H9 (cell line): ENCODE data around the gene MYNN. TPM values are rescaled to one million over a fixed set of nuclear protein-coding genes. Genes with fewer than 3 reads are reported as not detected.

Experiments used
- DNase-seq: peaks from one replicate; pipeline ENCODE4 v3.0.0-alpha.2; 2017
- H2AFZ ChIP-seq: one replicate; pipeline ENCODE4 v1.6.1; 2013; ENCODE audit warnings: mild to moderate bottlenecking, low read length, control low read depth, moderate library complexity
- H2AK5ac ChIP-seq: 2 replicates; pipeline ENCODE4 v1.6.1; 2013; ENCODE audit warnings: low read length, control low read depth, mixed read lengths; ENCODE audit not compliant: insufficient read length
- H2BK120ac ChIP-seq: one replicate; pipeline ENCODE4 v1.6.1; 2013; ENCODE audit warnings: low read depth, mild to moderate bottlenecking, low read length, control low read depth, inconsistent platforms; ENCODE audit not compliant: poor library complexity, severe bottlenecking
- H2BK12ac ChIP-seq: 2 replicates; pipeline ENCODE4 v1.6.1; 2013; ENCODE audit warnings: low read length, control low read depth, mixed read lengths, low read depth; ENCODE audit not compliant: insufficient read length
- H2BK15ac ChIP-seq: 2 replicates; pipeline ENCODE4 v1.6.1; 2013; ENCODE audit warnings: low read depth, low read length, control low read depth
- H2BK20ac ChIP-seq: one replicate; pipeline ENCODE4 v1.6.1; 2013; ENCODE audit warnings: low read depth, mild to moderate bottlenecking, low read length, control low read depth, inconsistent platforms; ENCODE audit not compliant: poor library complexity, severe bottlenecking
- H2BK5ac ChIP-seq: 2 replicates; pipeline ENCODE4 v1.6.1; 2013; ENCODE audit warnings: low read length, control low read depth, mixed read lengths; ENCODE audit not compliant: insufficient read length
- H3K14ac ChIP-seq: 2 replicates; pipeline ENCODE4 v1.6.1; 2013; ENCODE audit warnings: low read length, control low read depth; ENCODE audit not compliant: insufficient read depth
- H3K18ac ChIP-seq: 2 replicates; pipeline ENCODE4 v1.6.1; 2013; ENCODE audit warnings: low read depth, mild to moderate bottlenecking, mixed read lengths, low read length, control low read depth; ENCODE audit not compliant: insufficient read length
- H3K23ac ChIP-seq: 2 replicates; pipeline ENCODE4 v1.6.1; 2013; ENCODE audit warnings: low read length, control low read depth, mixed read lengths, low read depth; ENCODE audit not compliant: insufficient read length
- H3K23me2 ChIP-seq: 2 replicates; pipeline ENCODE4 v1.6.1; 2013; ENCODE audit warnings: low read depth, mild to moderate bottlenecking, mixed read lengths, low read length, control low read depth; ENCODE audit not compliant: insufficient read length, poor library complexity, severe bottlenecking
- H3K27ac ChIP-seq: 2 replicates; pipeline ENCODE4 v1.5.1; 2013; ENCODE audit warnings: low read length, control low read depth, mixed read lengths, low read depth; ENCODE audit not compliant: insufficient read length
- H3K27me3 ChIP-seq: 2 replicates; pipeline ENCODE4 v1.6.1; 2013; ENCODE audit warnings: low read length, control low read depth, inconsistent platforms; ENCODE audit not compliant: insufficient read depth
- H3K4ac ChIP-seq: 2 replicates; pipeline ENCODE4 v1.6.1; 2013; ENCODE audit warnings: low read depth, mild to moderate bottlenecking, control low read depth, inconsistent platforms, low read length, moderate library complexity
- H3K4me1 ChIP-seq: 2 replicates; pipeline ENCODE4 v1.6.1; 2013; ENCODE audit warnings: low read length, control low read depth, inconsistent platforms; ENCODE audit not compliant: insufficient read depth
- H3K4me2 ChIP-seq: 2 replicates; pipeline ENCODE4 v1.6.1; 2013; ENCODE audit warnings: low read length, control low read depth, mixed read lengths; ENCODE audit not compliant: insufficient read length, insufficient read depth
- H3K56ac ChIP-seq: 2 replicates; pipeline ENCODE4 v1.6.1; 2013; ENCODE audit warnings: low read depth, mild to moderate bottlenecking, mixed read lengths, low read length, control low read depth; ENCODE audit not compliant: insufficient read length
- H3K79me1 ChIP-seq: 2 replicates; pipeline ENCODE4 v1.6.1; 2013; ENCODE audit warnings: low read depth, mild to moderate bottlenecking, moderate library complexity, low read length, control low read depth, inconsistent platforms; ENCODE audit not compliant: insufficient read depth, poor library complexity, severe bottlenecking
- H3K79me2 ChIP-seq: 2 replicates; pipeline ENCODE4 v1.6.1; 2013; ENCODE audit warnings: low read length, control low read depth, inconsistent platforms; ENCODE audit not compliant: insufficient read depth
- H3K9ac ChIP-seq: 2 replicates; pipeline ENCODE4 v1.6.1; 2013; ENCODE audit warnings: low read length, control low read depth, mixed read lengths; ENCODE audit not compliant: insufficient read length; ENCODE audit errors: extremely low read depth
- H3K9me3 ChIP-seq: one replicate; pipeline ENCODE4 v1.6.1; 2013; ENCODE audit warnings: low read depth, low read length, inconsistent platforms; ENCODE audit not compliant: control insufficient read depth
- H3T11ph ChIP-seq: one replicate; pipeline ENCODE4 v1.6.1; 2013; ENCODE audit warnings: mild to moderate bottlenecking, low read length, control low read depth, inconsistent platforms
- H4K20me1 ChIP-seq: one replicate; pipeline ENCODE4 v1.6.1; 2013; ENCODE audit not compliant: control insufficient read depth, insufficient read length, insufficient read depth
- H4K5ac ChIP-seq: 2 replicates; pipeline ENCODE4 v1.6.1; 2013; ENCODE audit warnings: low read depth, mild to moderate bottlenecking, mixed read lengths, low read length, control low read depth; ENCODE audit not compliant: insufficient read length
- H4K8ac ChIP-seq: replicated peaks from 2 replicates; pipeline ENCODE4 v1.6.1; 2013; ENCODE audit warnings: low read length, control low read depth, mixed read lengths, low read depth; ENCODE audit not compliant: insufficient read length
- H4K91ac ChIP-seq: 2 replicates; pipeline ENCODE4 v1.6.1; 2013; ENCODE audit warnings: low read depth, mild to moderate bottlenecking, moderate library complexity, mixed read lengths, low read length, control low read depth; ENCODE audit not compliant: insufficient read length
- H3K27ac Mint-ChIP-seq, 3 experiments: 2 replicates in 2 of 3; 3 replicates in 1 of 3; pipeline ENCODE4 v1.8.0; 2020 to 2021; ENCODE audit warnings: mixed read lengths in 3 of 3, mild to moderate bottlenecking in 1 of 3, moderate library complexity in 1 of 3
- H3K27me3 Mint-ChIP-seq: 2 replicates; pipeline ENCODE4 v1.8.0; 2021; ENCODE audit warnings: low read depth, mild to moderate bottlenecking, moderate library complexity, mixed read lengths
- H3K36me3 Mint-ChIP-seq, 3 experiments: 2 replicates in 2 of 3; 3 replicates in 1 of 3; pipeline ENCODE4 v1.8.0; 2020 to 2021; ENCODE audit warnings: low read depth in 3 of 3, mixed read lengths in 3 of 3; ENCODE audit not compliant: insufficient read depth in 1 of 3
- H3K4me1 Mint-ChIP-seq, 2 experiments: 2 replicates each; pipeline ENCODE4 v1.8.0; 2020; ENCODE audit warnings: mixed read lengths in 2 of 2
- H3K4me3 Mint-ChIP-seq, 2 experiments: 2 replicates in 1 of 2; 3 replicates in 1 of 2; pipeline ENCODE4 v1.8.0; 2020 to 2021; ENCODE audit warnings: mild to moderate bottlenecking in 2 of 2, mixed read lengths in 2 of 2, moderate library complexity in 1 of 2
- H3K9me3 Mint-ChIP-seq, 2 experiments: 2 replicates in 1 of 2; 3 replicates in 1 of 2; pipeline ENCODE4 v1.8.0; 2020; ENCODE audit warnings: mild to moderate bottlenecking in 2 of 2, mixed read lengths in 2 of 2, moderate library complexity in 1 of 2
- WGBS: extraction: QIAGEN DNeasy Blood & Tissue Kit; methylation state at CpG from one replicate; pipeline ENCODE4 v1.1.7; 2013; ENCODE audit warnings: missing lambda C conversion rate, low lambda C conversion rate, mixed read lengths; ENCODE audit not compliant: insufficient read length; ENCODE audit errors: extremely low coverage; 5-methylcytosine and 5-hydroxymethylcytosine counted together
- total RNA-seq: library from RNA; stranded (reverse); gene quantifications from 2 replicates; pipeline ENCODE4 v1.2.1, GENCODE V29; 2021
- TF ChIP-seq, protein P1 (sequence below): fragments of 200-600 bp; sonication (generic); conservative IDR thresholded peaks from 3 replicates; pipeline ENCODE4 v1.8.0; 2021; ENCODE audit warnings: antibody characterized with exemption, mild to moderate bottlenecking

The MYNN gene
- total RNA-seq, 1 experiment from 2014 or later: 15.9 TPM

DNA sequence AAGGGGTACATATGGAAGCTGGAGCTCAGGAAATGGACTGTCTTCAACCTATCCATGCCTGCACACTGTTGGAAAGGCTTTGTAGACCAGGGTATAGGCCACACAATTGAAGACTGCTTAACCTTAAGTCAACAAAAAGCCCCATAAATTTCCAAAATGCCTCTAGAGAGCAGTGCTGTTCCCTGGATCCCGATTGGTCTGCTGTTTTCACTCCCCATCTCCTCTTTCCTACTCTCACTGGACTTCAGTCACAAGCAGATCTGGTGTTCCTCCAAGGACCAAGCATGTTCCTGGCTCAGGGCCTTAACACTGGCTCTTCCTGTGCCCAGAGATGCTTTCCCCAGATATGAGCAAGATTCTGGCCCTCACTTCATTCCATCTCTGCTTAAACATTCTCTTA lies 62.3 kb downstream of the MYNN start:
- H2BK20ac ChIP-seq: no peak overlapping the region
- H2BK120ac ChIP-seq: no peak overlapping the region
- no peaks in the 10 kb centered on the region for H3K79me2 ChIP-seq
- no peaks in the 10 kb centered on the region for H3K9me3 Mint-ChIP-seq
- no peak overlapping the region for H3K4me2 ChIP-seq
- H2BK12ac ChIP-seq: no peak overlapping the region
- H3K4me3 Mint-ChIP-seq: no peak overlapping the region
- H3K4ac ChIP-seq: no peak overlapping the region
- TF ChIP-seq, protein P1, sequence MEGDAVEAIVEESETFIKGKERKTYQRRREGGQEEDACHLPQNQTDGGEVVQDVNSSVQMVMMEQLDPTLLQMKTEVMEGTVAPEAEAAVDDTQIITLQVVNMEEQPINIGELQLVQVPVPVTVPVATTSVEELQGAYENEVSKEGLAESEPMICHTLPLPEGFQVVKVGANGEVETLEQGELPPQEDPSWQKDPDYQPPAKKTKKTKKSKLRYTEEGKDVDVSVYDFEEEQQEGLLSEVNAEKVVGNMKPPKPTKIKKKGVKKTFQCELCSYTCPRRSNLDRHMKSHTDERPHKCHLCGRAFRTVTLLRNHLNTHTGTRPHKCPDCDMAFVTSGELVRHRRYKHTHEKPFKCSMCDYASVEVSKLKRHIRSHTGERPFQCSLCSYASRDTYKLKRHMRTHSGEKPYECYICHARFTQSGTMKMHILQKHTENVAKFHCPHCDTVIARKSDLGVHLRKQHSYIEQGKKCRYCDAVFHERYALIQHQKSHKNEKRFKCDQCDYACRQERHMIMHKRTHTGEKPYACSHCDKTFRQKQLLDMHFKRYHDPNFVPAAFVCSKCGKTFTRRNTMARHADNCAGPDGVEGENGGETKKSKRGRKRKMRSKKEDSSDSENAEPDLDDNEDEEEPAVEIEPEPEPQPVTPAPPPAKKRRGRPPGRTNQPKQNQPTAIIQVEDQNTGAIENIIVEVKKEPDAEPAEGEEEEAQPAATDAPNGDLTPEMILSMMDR: no peak
- no peak for DNase-seq
- no peak overlapping the region for H3T11ph ChIP-seq
- H3K18ac ChIP-seq: no peak overlapping the region
- H3K27ac ChIP-seq: no peak overlapping the region
- H2BK5ac ChIP-seq: no peak overlapping the region
- H3K56ac ChIP-seq: no peak overlapping the region
- no peaks in the 10 kb centered on the region for H3K4me1 ChIP-seq
- WGBS: no CpG with 5 or more reads among the region's 1 CpG
- no peaks in the 10 kb centered on the region for H3K27me3 Mint-ChIP-seq
- no peak overlapping the region for H2BK15ac ChIP-seq
- H4K8ac ChIP-seq: no peak overlapping the region
- no peak overlapping the region for H2AK5ac ChIP-seq
- H2AFZ ChIP-seq: no peak overlapping the region
- no peak overlapping the region for H3K9ac ChIP-seq
- H4K91ac ChIP-seq: no peak overlapping the region
- H3K9me3 ChIP-seq: no peaks in the 10 kb centered on the region
- peak overlapping the region in 1 of 3 experiments; percentile 73; a peak in 1 of 7 replicates for H3K27ac Mint-ChIP-seq
- no peak overlapping the region for H4K5ac ChIP-seq
- no peaks in the 10 kb centered on the region for H3K27me3 ChIP-seq
- H3K14ac ChIP-seq: no peak overlapping the region
- H3K23me2 ChIP-seq: no peaks in the 10 kb centered on the region
- H3K79me1 ChIP-seq: no peaks in the 10 kb centered on the region
- H3K36me3 Mint-ChIP-seq: no peaks in the 10 kb centered on the region
- peaks cover 7 to 11% of the 10 kb centered on the region in 2 experiments for H3K4me1 Mint-ChIP-seq
- H3K23ac ChIP-seq: no peak overlapping the region
- no peaks in the 10 kb centered on the region for H4K20me1 ChIP-seq
